Stimulated activated naive CD8-positive, alpha-beta T cell treated with anti-CD3 and anti-CD28 coated beads, Interleukin-15, amount 100 ng/mL, for 72 hours (primary cell): ENCODE measurements around the gene HOXB7.

ENCODE experiments used
- ATAC-seq: fragments of 150-1000 bp; cut with Tn5 transposase; 2 replicates; pipeline ENCODE4 v1.10.0; 2021; ENCODE audit warnings: mild to moderate bottlenecking, moderate library complexity
- DNase-seq, 2 donors: peaks; one replicate each; pipeline ENCODE4 v3.0.0; 2021 to 2022
- H3K27ac Mint-ChIP-seq, 2 donors: one replicate each; pipeline ENCODE4 v1.8.0; 2022; ENCODE audit warnings: mild to moderate bottlenecking in 2 of 2, mixed read lengths in 2 of 2, moderate library complexity in 2 of 2
- H3K27me3 Mint-ChIP-seq: one replicate; pipeline ENCODE4 v1.8.0; 2022; ENCODE audit warnings: mixed read lengths
- H3K4me1 Mint-ChIP-seq: one replicate; pipeline ENCODE4 v1.8.0; 2022; ENCODE audit warnings: mild to moderate bottlenecking, mixed read lengths
- H3K4me3 Mint-ChIP-seq, 2 donors: one replicate each; pipeline ENCODE4 v1.8.0; 2022; ENCODE audit warnings: mild to moderate bottlenecking in 2 of 2, mixed read lengths in 2 of 2, moderate library complexity in 1 of 2
- H3K9me3 Mint-ChIP-seq, 2 donors: one replicate each; pipeline ENCODE4 v1.8.0; 2022; ENCODE audit warnings: mixed read lengths in 2 of 2

The HOXB7 gene

DNA sequence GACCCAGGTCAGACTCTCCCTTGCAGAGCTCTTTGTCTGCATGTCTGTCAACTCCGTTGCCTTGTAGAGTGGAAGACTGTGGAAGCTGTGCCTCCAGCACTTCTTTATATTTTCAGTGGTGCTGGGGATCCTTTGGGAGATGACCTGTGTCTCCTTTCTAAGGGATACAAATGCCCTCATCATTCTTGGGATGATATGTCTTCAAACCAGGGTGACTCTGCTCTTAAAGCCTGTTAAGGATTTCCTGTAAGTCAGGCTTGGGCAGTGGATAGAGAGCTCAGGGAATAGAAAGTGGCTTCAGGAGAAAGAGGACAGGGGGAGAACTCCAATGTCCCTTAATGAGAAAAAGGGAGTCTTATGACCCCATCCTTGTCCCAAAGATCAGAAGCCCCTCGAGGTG lies 22.3 kb downstream of the HOXB7 start:
- Mint-ChIP-seq H3K9me3 (no peaks in the 10 kb centered on the region), H3K4me1 (peaks cover 57% of the 10 kb centered on the region), H3K4me3 (no peak overlapping the region), H3K27ac (no peak overlapping the region), H3K27me3 (peaks cover 100% of the 10 kb centered on the region)
- ATAC-seq (no peak), DNase-seq (no peak)

- ATAC-seq: no peak
- Mint-ChIP-seq H3K27me3 (peaks cover 100% of the 10 kb centered on the region), H3K4me1 (peaks cover 54% of the 10 kb centered on the region), H3K4me3 (no peak overlapping the region), H3K9me3 (no peaks in the 10 kb centered on the region), H3K27ac (no peak overlapping the region)
- no peak for DNase-seq
Measured at GRCh38 chr17:48588074-48588415, 22.8 kb downstream of the HOXB7 start.

DNA sequence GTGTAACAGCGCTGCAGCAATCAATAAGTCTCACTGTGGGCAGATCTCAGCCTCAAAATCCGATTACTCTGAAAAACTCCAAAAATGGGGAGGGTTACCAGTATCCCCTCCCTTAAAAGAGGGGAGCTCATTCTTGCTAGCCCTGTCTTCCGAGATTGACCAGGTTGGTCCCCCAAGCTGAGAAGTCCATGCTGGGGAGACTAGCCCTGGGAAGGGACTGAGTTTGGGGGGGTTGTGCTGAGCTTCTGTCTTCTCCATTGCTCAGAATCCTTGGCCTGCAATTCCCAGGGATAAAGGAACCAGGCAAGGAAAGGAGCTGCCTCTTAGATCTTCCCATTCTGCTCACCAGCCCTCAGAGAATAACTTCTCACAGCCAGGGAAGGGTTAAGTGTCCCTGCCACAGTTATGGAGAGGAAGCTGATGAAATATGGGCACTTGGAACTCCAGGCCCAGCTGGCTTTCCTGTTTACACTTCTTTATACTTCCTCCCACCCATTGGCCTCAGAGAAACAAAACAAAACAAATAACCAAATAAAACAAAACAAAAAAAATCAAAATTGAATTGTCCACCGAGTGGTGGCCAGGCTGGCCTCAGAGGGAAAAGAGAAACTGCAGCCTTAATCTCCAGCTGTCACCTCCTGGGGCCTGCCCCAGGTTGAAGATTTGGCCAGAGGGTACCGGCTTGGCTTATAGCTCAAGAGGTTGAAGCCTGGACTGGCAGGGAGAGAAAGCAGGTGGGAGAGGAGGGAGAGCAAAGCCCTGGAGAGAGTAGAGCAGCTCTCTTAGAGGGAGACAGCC lies 23.3 kb downstream of the HOXB7 start:
- Mint-ChIP-seq H3K4me3 (no peak overlapping the region), H3K4me1 (peaks cover 54% of the 10 kb centered on the region), H3K27me3 (peaks cover 100% of the 10 kb centered on the region), H3K9me3 (no peaks in the 10 kb centered on the region), H3K27ac (no peak overlapping the region)
- DNase-seq (no peak), ATAC-seq (no peak)

- Mint-ChIP-seq H3K9me3 (no peaks in the 10 kb centered on the region), H3K4me1 (peaks cover 59% of the 10 kb centered on the region), H3K27me3 (peaks cover 100% of the 10 kb centered on the region), H3K27ac (no peak overlapping the region), H3K4me3 (peak overlapping the region; percentile 87 to 92)
- ATAC-seq: peak; percentile 39
- DNase-seq: peak in 1 of 2 donors; percentile 42
Measured at GRCh38 chr17:48586355-48587258, 24.2 kb downstream of the HOXB7 start.

- Mint-ChIP-seq H3K9me3 (no peaks in the 10 kb centered on the region), H3K27me3 (peaks cover 100% of the 10 kb centered on the region), H3K27ac (no peak overlapping the region), H3K4me1 (peaks cover 71% of the 10 kb centered on the region), H3K4me3 (peak overlapping the region in 1 of 2 donors; percentile 22)
- no peak for DNase-seq
- no peak for ATAC-seq
Measured at GRCh38 chr17:48584223-48584741, 26.5 kb downstream of the HOXB7 start.

- no peak overlapping the region for H3K4me3 Mint-ChIP-seq
- ATAC-seq: no peak
- no peak overlapping the region for H3K27ac Mint-ChIP-seq
- H3K4me1 Mint-ChIP-seq: peaks cover 75% of the 10 kb centered on the region
- no peak for DNase-seq
- H3K9me3 Mint-ChIP-seq: no peaks in the 10 kb centered on the region
- peaks cover 100% of the 10 kb centered on the region for H3K27me3 Mint-ChIP-seq
Measured at GRCh38 chr17:48583708-48584222, 27.1 kb downstream of the HOXB7 start.

- peak overlapping the region in 1 of 2 donors; percentile 9 for H3K27ac Mint-ChIP-seq
Measured at GRCh38 chr17:48582750-48583069, 28.1 kb downstream of the HOXB7 start.

DNA sequence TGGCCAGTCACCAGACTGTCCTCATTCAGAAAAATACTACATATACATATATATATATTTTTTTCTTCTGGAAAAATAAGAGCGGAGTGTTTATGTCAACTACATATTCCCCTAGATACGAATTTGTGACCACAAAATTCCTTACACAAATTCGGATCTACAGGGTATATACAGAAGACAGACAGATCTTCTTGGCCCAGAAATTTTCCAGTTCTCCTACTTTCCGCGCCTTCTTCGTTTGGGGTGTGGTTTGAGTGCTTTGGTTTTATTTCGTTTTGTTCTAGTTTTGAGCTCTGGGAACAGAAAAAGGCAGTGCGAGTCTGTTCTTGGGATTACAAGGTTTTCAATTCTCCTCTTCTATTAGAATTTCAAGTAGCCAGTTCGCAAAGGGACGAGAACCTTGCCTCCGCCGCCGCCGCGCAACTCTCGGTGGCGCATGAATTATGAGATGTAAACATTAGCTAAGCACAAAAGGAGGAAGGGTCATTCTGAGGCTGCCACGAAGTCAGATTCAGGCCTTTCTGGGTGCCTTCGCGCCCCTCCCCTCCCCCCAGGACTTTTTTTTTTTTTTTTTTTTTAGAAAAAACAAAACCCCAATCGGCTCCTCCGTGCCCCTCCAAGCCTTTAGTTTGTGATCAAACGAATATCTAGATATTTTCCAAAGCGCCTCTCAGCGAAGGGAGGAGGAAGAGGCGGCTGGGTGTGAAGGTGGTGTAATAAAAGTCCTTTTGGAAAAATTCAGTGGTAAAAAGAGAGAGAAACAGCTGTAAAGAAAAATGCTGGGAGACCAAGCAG lies 30.9 kb downstream of the HOXB7 start:
- Mint-ChIP-seq H3K9me3 (no peaks in the 10 kb centered on the region), H3K27me3 (peaks cover 73% of the 10 kb centered on the region), H3K4me1 (peaks cover 74% of the 10 kb centered on the region), H3K4me3 (peak overlapping the region; percentile 64 to 94), H3K27ac (no peak overlapping the region)
- ATAC-seq (no peak), DNase-seq (no peak)

More at GRCh38 chr17:48582750-48583069, 28.1 kb downstream of the HOXB7 start:
- Mint-ChIP-seq H3K9me3 (no peaks in the 10 kb centered on the region), H3K4me3 (peak overlapping the region; percentile 66 to 77), H3K27me3 (peaks cover 94% of the 10 kb centered on the region), H3K4me1 (peaks cover 76% of the 10 kb centered on the region)
- DNase-seq (no peak), ATAC-seq (no peak)

DNA sequence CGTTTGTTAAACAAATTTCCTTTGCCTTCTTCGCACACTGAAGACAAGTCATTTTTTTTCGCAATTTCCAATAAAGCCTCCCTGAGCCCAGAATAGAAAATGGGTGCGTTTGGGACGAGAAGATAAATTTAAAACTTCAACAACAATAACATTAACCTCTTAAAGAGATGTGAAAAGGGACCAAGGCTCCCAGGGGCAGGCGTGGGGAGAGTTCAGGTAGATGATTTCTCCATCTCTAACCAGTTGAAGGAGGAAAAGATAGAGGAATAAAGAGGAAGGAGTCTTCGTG lies 31.4 kb downstream of the HOXB7 start:
- H3K27me3 Mint-ChIP-seq: peaks cover 71% of the 10 kb centered on the region
- no peaks in the 10 kb centered on the region for H3K9me3 Mint-ChIP-seq
- H3K27ac Mint-ChIP-seq: no peak overlapping the region
- peak overlapping the region; percentile 93 to 94 for H3K4me3 Mint-ChIP-seq
- H3K4me1 Mint-ChIP-seq: peaks cover 70% of the 10 kb centered on the region
- DNase-seq (no peak), ATAC-seq (no peak)

DNA sequence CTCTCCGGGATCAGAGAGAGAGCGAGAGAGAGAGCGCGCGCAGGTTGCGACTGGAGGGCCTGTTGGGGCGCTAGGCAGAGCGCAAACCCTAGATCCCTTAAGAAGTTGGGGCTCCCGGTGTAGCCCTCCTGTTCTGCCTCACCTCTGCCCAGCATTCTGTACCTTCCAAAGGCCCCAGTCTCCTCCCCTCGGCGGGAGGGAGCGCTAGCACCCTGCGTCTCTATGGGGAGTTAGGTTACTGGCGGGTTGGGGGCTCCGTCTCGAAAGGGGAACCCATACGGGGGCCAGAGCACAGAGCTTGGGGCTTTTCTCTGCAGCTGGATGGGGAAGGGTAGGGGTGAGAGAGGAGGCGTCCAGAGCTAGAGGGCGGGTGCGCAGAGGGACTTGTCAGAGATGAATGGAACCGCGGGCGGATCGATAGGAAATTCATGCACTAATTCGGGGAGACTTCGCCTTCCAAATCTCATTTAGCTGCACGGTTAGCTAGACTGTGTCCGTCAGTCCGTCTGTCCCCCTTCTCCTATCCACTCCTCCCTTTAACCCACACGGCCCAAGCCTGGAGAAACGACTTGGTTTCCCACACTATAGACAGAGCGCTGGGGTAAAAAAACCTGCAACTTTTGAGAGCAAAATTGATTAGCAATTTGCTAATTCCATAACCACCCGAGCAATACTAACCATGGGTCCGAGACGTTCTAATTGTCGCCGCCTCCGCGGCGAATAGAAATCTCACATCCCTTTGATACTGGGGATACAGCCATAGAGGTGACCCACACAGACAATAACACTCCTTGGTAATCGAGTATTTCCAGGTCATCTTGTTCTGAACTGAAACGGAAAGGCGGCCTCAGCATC lies 32.0 kb downstream of the HOXB7 start:
- Mint-ChIP-seq H3K4me3 (peak overlapping the region; percentile 93 to 94), H3K27ac (peak overlapping the region; percentile 50 to 85), H3K4me1 (peaks cover 70% of the 10 kb centered on the region), H3K27me3 (peaks cover 71% of the 10 kb centered on the region), H3K9me3 (no peaks in the 10 kb centered on the region)
- ATAC-seq: peak; percentile 77
- DNase-seq: no peak

DNA sequence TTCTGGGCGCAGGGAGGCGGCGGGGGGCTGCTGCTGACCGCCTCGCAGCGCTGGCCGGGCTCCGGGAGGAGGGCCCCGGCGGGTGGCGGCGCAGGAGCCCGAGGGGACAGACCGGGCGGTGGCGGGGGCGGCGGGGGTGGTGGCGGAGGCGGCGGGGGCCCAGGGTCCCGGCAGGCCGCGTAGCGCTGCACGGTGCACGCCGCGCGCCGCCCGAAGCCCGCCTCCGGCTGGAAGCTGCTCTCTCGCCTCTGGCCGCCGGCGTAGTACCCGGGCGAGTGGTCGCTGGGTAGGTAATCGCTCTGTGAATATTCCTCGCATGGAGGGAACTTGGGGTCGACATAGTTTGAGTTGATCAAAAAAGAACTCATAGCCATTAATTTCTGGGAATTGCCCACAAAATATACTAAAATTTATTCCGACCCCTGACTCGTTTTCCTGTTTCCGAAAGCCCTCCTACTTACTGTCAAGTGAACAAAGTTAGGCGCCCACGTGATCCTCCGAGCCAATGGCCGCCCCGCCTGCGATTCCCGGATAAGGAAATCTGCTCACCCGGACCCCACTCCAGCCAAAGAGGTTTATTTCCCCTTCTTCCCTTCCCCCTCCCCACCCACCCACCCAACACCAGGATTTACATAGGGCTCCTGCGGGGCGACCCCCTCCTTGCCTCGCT lies 32.7 kb downstream of the HOXB7 start, which contains the start of gene HOXB4:
TSS of gene HOXB4 (minus strand) at position 405 of the 670 bp plus-strand sequence. CDS start at position 374, 31 bp downstream.
- H3K27ac Mint-ChIP-seq: peak within 1 kb of the TSS; percentile 85 to 89
- peak; percentile 73 for ATAC-seq
- peak in 1 of 2 donors; percentile 58 for DNase-seq
- no peaks in the 10 kb centered on the region for H3K9me3 Mint-ChIP-seq
- H3K4me3 Mint-ChIP-seq: peak within 1 kb of the TSS; percentile 93 to 94
- peaks cover 69% of the 10 kb centered on the region for H3K4me1 Mint-ChIP-seq
- peaks cover 64% of the 10 kb centered on the region for H3K27me3 Mint-ChIP-seq

DNA sequence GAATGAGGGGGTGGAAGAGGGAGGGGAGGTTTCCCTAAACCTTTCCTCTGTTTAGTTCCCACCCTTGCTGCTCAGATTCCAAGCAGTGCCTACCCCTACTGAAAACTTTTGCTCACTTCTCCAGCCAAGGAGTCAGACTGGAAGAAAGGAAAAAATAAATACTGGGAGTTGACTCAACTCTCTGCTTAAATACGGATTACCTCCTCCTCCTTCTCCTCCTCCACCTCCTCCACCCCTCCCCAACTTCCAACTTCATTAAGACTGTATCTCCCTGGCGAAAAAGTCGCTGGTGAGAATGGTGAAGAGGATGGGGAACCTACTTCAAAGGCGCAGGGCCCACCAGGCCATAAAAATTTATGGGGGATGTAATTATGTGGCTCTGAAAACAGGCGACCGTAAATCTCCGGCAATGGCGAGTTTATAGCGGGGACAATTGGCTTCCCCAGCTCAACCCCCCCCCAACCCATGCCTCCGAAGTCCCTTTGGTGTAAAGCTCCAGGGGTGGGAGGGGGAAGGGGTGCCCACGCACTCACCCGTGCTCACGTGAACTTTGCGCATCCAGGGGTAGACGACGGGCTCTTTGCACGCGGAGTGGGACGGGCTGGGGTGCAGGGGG lies 33.4 kb downstream of the HOXB7 start:
- Mint-ChIP-seq H3K4me3 (peak overlapping the region; percentile 74 to 75), H3K4me1 (peaks cover 62% of the 10 kb centered on the region), H3K9me3 (no peaks in the 10 kb centered on the region), H3K27me3 (peaks cover 58% of the 10 kb centered on the region), H3K27ac (peak overlapping the region; percentile 54 to 56)
- DNase-seq (no peak), ATAC-seq (peak; percentile 28)

- DNase-seq (no peak), ATAC-seq (no peak)
- H3K27ac Mint-ChIP-seq: no peak overlapping the region
- no peaks in the 10 kb centered on the region for H3K9me3 Mint-ChIP-seq
- peaks cover 55% of the 10 kb centered on the region for H3K4me1 Mint-ChIP-seq
- peaks cover 50% of the 10 kb centered on the region for H3K27me3 Mint-ChIP-seq
- peak overlapping the region; percentile 74 to 75 for H3K4me3 Mint-ChIP-seq
Measured at GRCh38 chr17:48576479-48577309, 34.1 kb downstream of the HOXB7 start.
